Measurements from ENCODE around the gene ARHGAP25. TPM values are rescaled to one million over a fixed set of nuclear protein-coding genes. Genes with fewer than 3 reads are reported as not detected.

The ARHGAP25 gene
- total and polyA plus RNA-seq, 12 donors = 2.6 to 17.3 (median 5.2) TPM

DNA sequence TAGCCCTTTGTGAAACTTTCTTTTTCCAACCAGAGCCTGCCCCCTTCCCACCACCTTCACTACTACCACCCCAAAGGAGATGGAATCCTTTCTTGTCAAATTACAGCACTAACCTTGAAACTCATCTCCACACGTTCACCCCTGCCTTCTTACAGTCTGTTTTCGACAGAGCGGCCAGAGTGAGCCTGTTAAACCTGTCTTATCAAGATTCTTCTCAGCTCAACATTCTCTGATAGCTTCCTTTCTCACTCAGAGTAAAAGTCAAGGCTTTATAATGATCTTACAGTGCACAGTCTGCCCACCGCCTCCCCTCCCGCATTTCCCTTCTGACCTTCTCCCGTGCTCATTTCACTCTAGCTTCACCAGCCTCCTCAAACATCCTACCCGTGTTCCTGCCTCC, 56.0 kb downstream of the ARHGAP25 start:
- Histone ChIP-seq H3K4me3 (no peak overlapping the region), H3K27me3 (no peaks in the 10 kb centered on the region), H3K4me1 (peaks cover 0 to 64% (median 0%) of the 10 kb centered on the region in 9 donors), H3K9me3 (no peaks in the 10 kb centered on the region), H3K36me3 (peaks cover 0 to 82% (median 3%) of the 10 kb centered on the region in 9 donors), H3K27ac (no peak overlapping the region)
- TF ChIP-seq, protein P1, sequence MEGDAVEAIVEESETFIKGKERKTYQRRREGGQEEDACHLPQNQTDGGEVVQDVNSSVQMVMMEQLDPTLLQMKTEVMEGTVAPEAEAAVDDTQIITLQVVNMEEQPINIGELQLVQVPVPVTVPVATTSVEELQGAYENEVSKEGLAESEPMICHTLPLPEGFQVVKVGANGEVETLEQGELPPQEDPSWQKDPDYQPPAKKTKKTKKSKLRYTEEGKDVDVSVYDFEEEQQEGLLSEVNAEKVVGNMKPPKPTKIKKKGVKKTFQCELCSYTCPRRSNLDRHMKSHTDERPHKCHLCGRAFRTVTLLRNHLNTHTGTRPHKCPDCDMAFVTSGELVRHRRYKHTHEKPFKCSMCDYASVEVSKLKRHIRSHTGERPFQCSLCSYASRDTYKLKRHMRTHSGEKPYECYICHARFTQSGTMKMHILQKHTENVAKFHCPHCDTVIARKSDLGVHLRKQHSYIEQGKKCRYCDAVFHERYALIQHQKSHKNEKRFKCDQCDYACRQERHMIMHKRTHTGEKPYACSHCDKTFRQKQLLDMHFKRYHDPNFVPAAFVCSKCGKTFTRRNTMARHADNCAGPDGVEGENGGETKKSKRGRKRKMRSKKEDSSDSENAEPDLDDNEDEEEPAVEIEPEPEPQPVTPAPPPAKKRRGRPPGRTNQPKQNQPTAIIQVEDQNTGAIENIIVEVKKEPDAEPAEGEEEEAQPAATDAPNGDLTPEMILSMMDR (IDR thresholded peaks at IDR 0.05) = no peak
- ATAC-seq (no peak), DNase-seq (no peak)
- intact Hi-C loops (cut with DNase I) = no loop called here
- 74 to 76% methylated on average over 7 of the region's 7 CpGs for WGBS, 2 donors

DNA sequence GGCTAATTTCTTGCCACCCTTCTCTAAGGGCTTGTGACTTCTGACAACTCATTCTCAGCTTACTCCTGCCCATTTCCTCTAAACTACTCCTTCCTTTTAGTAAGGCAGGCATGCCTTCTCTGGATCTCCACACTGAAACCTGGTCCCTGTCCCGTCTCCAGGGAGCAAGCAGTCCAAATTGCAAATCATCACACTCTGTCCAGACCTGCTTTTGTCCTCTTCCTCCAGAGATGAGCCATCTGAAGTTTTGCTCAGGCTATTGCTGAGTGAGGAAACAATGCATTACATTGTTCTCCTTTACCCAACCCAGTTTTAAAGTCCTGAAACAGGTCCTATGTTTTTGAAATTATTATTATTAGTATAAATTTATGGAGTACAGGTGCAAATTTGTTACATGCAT, 57.3 kb downstream of the ARHGAP25 start:
- Histone ChIP-seq H3K27me3 (no peaks in the 10 kb centered on the region), H3K4me1 (peaks cover 0 to 67% (median 8%) of the 10 kb centered on the region in 9 donors), H3K36me3 (peaks cover 0 to 72% (median 3%) of the 10 kb centered on the region in 9 donors), H3K9me3 (no peaks in the 10 kb centered on the region), H3K27ac (no peak overlapping the region), H3K4me3 (no peak overlapping the region)
- WGBS, 2 donors = 44 to 72% methylated on average over 1 of the region's 1 CpG
- intact Hi-C loops (cut with DNase I) = no loop called here
- TF ChIP-seq, protein P1 (IDR thresholded peaks at IDR 0.05) = no peak
- ATAC-seq (no peak), DNase-seq (no peak)

DNA sequence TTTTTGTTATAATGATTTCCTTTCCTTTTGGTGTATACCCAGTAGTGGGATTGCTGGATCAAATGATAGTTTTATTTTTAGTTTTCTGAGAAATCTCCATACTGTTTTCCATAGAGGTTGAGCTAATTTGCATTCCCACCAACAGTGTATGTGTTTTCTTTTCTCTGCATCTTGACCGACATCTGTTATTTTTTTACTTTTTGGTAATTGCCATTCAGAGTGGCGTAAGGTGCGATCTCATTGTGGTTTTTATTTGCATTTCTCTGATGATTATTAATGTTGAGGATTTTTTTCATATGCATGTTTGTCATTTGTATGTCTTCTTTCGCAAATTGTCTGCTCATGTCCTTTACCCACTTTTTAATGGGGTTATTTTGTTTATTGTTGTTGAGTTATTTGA, 58.1 kb downstream of the ARHGAP25 start:
- intact Hi-C loops (cut with DNase I) = no loop called here
- Histone ChIP-seq H3K4me1 (peaks cover 0 to 67% (median 13%) of the 10 kb centered on the region in 9 donors), H3K27me3 (no peaks in the 10 kb centered on the region), H3K9me3 (no peaks in the 10 kb centered on the region), H3K4me3 (no peak overlapping the region), H3K27ac (no peak overlapping the region), H3K36me3 (peaks cover 0 to 72% (median 3%) of the 10 kb centered on the region in 9 donors)
- ATAC-seq (no peak), DNase-seq (no peak)
- WGBS, 2 donors = 97 to 98% methylated on average over 4 of the region's 4 CpGs
- TF ChIP-seq, protein P1 (IDR thresholded peaks at IDR 0.05) = no peak

DNA sequence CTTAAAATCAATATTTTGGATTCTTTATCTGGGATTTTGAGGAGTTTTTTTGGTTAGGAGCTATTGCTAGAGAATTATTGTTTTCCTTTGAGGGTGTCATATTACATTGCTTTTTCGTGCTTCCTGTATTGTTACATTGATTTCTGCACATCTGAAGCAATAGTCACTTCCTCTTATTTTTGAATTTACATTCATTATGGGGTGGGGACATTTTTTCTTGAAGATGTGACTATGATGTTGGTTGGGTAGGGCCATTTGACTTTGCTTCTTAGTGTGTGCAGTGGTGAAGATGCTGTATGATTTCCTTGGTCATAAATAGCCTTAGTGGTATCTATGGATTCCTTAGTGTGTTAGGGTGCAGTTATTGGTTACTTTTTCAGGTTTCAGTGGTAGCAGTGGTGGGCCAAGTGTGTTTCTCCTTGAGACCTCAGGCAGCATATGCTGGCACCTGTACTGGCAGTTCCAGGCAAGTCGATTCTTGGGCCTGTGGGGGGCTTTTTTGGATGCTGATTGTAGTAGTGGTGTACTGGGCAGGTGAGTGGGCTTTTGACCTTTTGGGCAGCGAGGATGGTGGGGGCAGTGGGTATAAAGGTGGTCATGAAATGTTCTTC, 61.8 kb downstream of the ARHGAP25 start:
- 77 to 89% methylated on average over 3 of the region's 3 CpGs for WGBS, 2 donors
- no peak for ATAC-seq
- intact Hi-C loops (cut with DNase I) = no loop called here
- Histone ChIP-seq H3K36me3 (peaks cover 0 to 69% (median 3%) of the 10 kb centered on the region in 9 donors), H3K4me1 (peaks cover 0 to 74% (median 13%) of the 10 kb centered on the region in 9 donors), H3K27ac (peak overlapping the region in 1 of 10 donors; percentile 78), H3K9me3 (no peaks in the 10 kb centered on the region), H3K27me3 (no peaks in the 10 kb centered on the region), H3K4me3 (peak overlapping the region in 1 of 10 donors; percentile 1)
- no peak for DNase-seq
- TF ChIP-seq, protein P1 (IDR thresholded peaks at IDR 0.05) = no peak
